SK-N-SH treated with all-trans-retinoic acid at 6 μM for 48 hours (cell line): Measurements from ENCODE around the gene MADD.

Experiments
- ARNTL ChIP-seq: fragments of 450-650 bp; formaldehyde crosslinking; IDR thresholded peaks from 2 replicates; pipeline ENCODE4 v1.5.0; 2020; ENCODE audit warnings: low read depth, mild to moderate bottlenecking, moderate library complexity, borderline replicate concordance
- BACH2 ChIP-seq: fragments of 250-450 bp; sonication (Bioruptor Pico); IDR thresholded peaks from 2 replicates; pipeline ENCODE4 v1.9.0; 2021; ENCODE audit warnings: mild to moderate bottlenecking, borderline replicate concordance
- CSRNP3 ChIP-seq: fragments of 250-450 bp; sonication (Bioruptor Pico); IDR thresholded peaks from 2 replicates; pipeline ENCODE4 v1.5.1; 2021; ENCODE audit warnings: mild to moderate bottlenecking, moderate library complexity
- ISL1 ChIP-seq: fragments of 250-450 bp; sonication (Bioruptor Pico); IDR thresholded peaks from 2 replicates; pipeline ENCODE4 v2.1.2; 2022; ENCODE audit warnings: mild to moderate bottlenecking, moderate library complexity
- TSHZ2 ChIP-seq: fragments of 250-450 bp; sonication (Bioruptor Pico); IDR thresholded peaks from 2 replicates; pipeline ENCODE4 v1.5.0; 2020; ENCODE audit warnings: mild to moderate bottlenecking, moderate library complexity
- ZC3H10 ChIP-seq: fragments of 250-450 bp; sonication (Bioruptor Pico); IDR thresholded peaks from 2 replicates; pipeline ENCODE4 v1.5.1; 2021; ENCODE audit warnings: mild to moderate bottlenecking, moderate library complexity
- ZFP3 ChIP-seq: fragments of 250-450 bp; sonication (Bioruptor Pico); IDR thresholded peaks from 2 replicates; pipeline ENCODE4 v1.5.0; 2020; ENCODE audit warnings: mild to moderate bottlenecking, moderate library complexity
- ZNF565 ChIP-seq: fragments of 450-650 bp; formaldehyde crosslinking; conservative IDR thresholded peaks from 2 replicates; pipeline ENCODE4 v1.5.0; 2020; ENCODE audit warnings: low read depth, mild to moderate bottlenecking, moderate library complexity
- ZNF8 ChIP-seq: fragments of 450-650 bp; formaldehyde crosslinking; IDR thresholded peaks from 2 replicates; pipeline ENCODE4 v1.5.0; 2020; ENCODE audit warnings: mild to moderate bottlenecking, moderate library complexity

GRCh38 chr11:47233051-47233450, 36.9 kb upstream of the MADD start:
- TF ChIP-seq CSRNP3 (CRISPR knock-in tag) (no peak), TSHZ2 (CRISPR knock-in tag) (no peak), ISL1 (CRISPR knock-in tag) (no peak), ZFP3 (CRISPR knock-in tag) (no peak), ARNTL (CRISPR knock-in tag) (no peak), ZC3H10 (CRISPR knock-in tag) (no peak), BACH2 (CRISPR knock-in tag) (no peak), ZNF565 (no peak), ZNF8 (CRISPR knock-in tag) (no peak)
